GM18511 (cell line): ENCODE results near the gene CD5L.

Experiments
- ATAC-seq: cut with Tn5 transposase; IDR thresholded peaks from one replicate; pipeline ENCODE4 v1.9.1; 2021; ENCODE audit warnings: mild to moderate bottlenecking, moderate library complexity; ENCODE audit not compliant: unreplicated experiment

Gene CD5L

DNA sequence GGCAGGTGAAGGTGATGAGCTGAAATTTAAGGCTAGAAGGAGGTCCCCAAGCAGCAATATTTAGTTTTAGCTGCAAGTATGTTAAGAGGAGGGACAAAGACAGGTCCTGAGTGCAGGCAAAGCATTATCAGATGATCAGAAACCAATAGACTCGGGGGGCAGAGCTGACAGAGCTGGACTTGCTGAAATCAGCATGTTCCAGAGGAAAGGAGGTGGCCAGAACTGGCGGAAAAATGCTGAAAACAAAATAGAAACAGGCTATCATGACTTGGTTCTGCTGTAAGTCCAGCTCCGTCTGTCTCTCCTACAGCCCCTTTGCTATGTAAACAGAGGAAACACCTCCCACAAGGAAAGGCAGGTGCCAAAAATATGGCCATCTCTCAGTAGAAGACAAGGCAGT, at the start of gene CD5L:
Gene CD5L, minus strand, starts transcription at position 101 of the 400 bp plus-strand sequence. CDS start 107 bp downstream, outside the sequence.
- no peak for ATAC-seq

DNA sequence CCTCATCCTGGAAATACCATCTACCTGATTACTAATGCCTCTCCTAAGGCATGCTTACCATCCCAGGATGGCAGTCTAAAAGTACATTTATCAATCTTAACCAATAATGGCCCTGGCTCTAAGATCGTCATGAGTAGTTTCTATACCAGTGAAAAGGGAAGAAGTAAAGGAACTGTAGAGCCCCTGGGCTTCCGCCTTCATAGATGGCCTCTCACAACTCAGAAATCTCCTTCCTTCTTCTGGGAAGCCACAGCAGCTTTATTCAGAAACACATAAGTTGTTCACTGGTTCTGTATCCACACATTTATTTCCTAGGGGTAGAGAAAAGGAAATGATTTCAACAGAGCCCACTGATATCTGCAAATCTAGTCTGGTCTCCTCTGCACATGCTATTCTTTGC, 41.0 kb upstream of the CD5L start:
- ATAC-seq, result no peak

- no peak for ATAC-seq
Measured at GRCh38 chr1:157880621-157881020, 39.0 kb upstream of the CD5L start.

DNA sequence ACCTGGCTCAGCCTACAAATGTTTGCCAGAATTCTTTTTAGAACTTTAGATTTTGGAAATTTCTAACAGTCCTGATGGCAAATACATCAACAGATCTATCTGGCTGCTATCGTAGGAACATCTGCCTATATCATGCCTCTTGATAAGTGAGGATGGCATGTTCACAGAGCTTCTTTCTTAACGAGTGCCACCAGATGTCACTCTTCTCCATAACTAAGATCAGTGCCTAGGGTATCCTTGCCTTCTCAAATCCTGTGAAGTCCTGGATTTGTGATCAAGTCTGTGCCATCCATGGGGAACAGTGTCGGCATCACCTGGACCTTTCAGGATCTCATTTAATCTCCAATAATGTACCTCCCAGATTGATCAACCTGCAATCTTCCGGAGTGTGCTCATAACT, 36.5 kb upstream of the CD5L start:
- ATAC-seq, result no peak

GRCh38 chr1:157870490-157870889, 28.9 kb upstream of the CD5L start:
- no peak for ATAC-seq

DNA sequence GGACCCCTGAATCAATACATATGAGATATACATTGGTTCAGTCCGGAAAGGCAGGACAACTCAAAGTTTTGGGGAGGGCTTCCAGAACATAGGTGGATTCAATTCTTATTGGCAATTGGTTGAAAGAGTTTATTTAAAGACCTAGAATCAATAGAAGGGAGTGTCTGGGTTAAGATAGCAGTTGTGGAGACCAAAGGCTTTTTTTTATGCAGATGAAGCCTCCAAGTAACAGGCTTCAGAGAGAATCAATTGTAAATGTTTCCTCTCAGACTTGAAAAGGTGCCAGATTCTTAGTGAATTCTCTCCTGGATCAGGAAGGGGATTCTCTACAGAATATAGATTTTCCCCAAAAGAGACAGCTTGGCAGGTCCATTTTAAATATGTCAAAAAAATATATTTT, 27.0 kb upstream of the CD5L start:
- ATAC-seq, result no peak

DNA sequence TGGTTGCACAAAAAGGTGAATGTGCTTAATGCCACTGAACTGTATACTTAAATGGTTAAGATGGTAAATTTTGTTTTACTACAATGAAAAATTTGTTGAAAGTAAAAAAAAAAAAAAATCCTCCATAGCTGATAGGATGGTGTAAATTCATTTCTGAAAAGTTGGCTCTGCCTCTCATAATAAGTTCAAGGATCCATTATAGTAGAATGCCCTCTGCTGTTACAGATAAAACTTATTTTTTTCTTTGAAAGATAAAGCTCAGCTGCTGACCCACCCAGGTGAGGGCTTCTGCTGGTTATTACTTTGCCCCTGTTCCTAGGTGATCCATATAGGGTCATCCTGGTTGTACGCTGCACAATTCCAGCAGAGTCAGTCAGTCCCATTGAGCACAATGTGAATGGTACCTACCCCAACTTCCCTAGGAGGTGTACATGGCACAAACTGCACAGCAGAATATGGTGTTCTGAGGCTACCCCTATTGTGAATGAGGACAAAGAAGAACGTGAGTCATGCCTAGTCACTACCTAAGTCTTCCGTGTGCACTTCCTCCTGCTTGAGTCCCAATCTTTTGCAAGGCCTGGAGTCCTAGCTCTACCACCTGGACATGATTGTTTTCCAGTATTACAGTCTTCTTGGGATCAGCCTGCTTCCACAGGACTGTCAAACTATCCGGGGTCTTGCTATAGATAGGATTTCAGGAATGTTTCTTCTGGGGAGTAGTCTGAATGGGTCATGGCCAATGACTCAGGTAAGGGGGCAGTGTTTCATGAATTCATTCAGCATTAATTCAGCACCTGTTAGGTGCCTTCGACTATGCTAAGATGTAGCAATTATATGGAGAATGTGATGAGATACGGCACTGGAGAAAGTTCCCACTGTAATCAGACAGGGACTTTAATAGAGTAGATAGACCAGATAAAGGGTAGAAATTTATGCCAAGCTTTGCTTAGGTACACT, 20.8 kb upstream of the CD5L start:
- no peak for ATAC-seq

- ATAC-seq, result peak; percentile 62
Measured at GRCh38 chr1:157856538-157856937, 14.9 kb upstream of the CD5L start.

- ATAC-seq, result no peak
Measured at GRCh38 chr1:157852476-157852875, 10.9 kb upstream of the CD5L start.

- peak; percentile 86 for ATAC-seq
Measured at GRCh38 chr1:157849229-157849875, 7.7 kb upstream of the CD5L start.

- ATAC-seq, result no peak
Measured at GRCh38 chr1:157844089-157844830, 2.7 kb upstream of the CD5L start.

GRCh38 chr1:157842939-157843338, 1.3 kb upstream of the CD5L start:
- ATAC-seq, result no peak

DNA sequence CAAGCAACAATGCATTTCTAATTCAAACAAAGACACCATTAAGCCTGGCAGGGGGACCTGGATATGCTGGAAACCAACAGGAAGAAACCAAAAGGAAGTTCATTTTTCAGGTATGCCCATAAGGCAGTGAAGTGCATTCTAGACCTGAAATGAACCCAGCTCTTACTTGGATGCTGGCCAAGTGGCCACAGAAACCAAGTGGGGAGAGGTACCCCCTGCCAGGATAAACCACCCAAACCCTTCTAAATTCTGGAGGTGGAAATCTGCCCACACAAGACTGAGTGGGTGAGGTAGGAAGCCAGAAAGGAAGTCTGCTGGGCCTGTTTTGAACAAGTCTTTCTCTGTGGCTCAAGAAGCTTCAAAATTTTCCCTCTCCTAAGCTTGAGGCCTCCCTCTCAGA, 2.6 kb downstream of the CD5L start:
- no peak for ATAC-seq

- ATAC-seq, result no peak
Measured at GRCh38 chr1:157834430-157834829, 7.2 kb downstream of the CD5L start.

- ATAC-seq, result peak; percentile 53
Measured at GRCh38 chr1:157833145-157833544, 8.5 kb downstream of the CD5L start.

DNA sequence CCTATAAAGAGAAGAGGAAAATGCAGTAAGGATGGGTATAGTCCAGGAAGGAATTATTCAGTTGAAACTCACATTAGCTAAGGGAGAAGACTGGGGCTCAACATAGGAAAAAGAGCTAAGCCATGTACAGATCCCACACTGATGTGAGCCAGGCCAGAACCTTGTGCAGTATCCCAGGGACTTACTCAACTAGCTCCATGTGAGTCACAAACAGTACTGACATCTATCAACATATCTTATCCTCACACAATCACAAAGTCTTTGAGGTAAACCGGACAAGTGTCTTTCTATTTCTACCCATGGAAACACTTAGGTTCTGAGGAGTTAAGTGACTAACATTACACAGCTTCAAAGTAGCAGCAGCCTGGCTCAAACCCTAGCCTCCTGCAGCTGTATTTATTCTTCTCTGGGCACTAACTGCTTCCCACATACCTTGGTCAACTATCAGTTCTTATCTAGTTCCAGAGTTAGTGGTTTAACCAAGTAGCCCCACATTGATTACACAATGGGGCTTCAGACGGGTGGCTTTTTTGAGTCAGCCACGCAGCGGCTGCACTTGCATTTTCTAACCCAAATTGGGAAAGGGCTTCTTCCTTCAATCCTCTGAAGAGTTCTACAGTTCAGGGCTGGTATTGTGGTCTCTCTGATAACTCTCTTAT, 9.5 kb downstream of the CD5L start:
- ATAC-seq, result no peak

- no peak for ATAC-seq
Measured at GRCh38 chr1:157830887-157831286, 10.7 kb downstream of the CD5L start.

DNA sequence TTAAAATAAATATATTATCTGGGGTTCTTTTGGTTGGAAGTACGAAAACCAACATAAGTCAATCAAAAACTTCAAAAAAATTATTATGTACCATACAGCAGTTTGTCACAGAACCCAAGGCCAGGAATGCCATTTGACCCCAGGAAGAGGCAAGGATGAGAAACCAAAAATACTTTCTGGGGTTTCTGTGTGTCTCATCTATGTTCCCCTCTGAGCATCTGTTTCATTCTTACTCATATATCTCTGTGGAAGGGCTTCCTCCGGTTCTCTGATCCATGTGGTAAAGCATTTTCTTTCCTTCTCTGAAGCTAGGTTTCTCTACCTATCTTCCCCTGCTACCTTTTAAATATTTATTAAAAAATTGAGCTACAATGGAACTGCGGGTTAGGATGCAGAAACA, 11.9 kb downstream of the CD5L start:
- ATAC-seq, result peak; percentile 63

DNA sequence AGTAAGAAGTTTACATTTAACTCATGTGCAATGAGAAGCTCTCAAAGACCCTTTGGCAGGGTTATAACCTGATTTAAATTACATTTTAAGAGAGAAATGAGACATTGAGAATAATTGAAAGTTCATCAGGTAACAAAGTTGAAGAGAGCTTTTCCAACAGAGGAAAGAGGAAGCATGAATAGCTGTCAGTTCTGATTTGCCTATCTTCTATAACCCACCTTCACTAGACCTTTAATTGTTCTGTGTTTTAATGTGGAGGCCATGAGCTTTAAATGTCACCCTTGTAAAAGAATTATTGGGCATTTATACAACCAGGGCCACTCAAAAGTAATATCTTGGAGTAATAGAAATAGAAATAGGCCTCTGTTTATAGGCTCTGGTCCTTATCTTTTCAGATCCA, 12.4 kb downstream of the CD5L start:
- no peak for ATAC-seq

GRCh38 chr1:157820299-157820698, 21.3 kb downstream of the CD5L start:
- ATAC-seq, result no peak

DNA sequence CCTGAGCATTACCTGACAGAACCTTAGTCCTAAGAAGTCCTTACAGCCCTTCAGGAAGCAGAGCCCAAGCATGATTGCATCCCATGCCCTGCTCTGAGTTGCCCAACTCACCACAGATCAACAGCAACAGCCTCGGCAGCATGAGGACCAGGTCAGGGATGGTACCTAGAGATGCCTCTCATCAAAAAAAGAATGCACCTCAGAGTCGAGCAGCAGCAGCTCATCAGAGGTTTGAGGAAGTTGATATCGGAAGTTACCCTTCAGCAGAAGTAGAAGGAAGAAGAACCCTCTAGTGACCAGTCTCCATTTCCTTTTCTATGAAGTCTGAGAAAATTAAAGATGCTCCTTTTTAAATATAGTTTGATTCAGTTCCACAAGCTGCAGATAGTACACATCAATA, 21.7 kb downstream of the CD5L start, which contains the start of gene FCRL1:
Gene FCRL1, minus strand, starts transcription at position 225 of the 400 bp plus-strand sequence. Its CDS starts 83 bp downstream, at position 142.
- no peak for ATAC-seq
